GM19467 (cell line): Measurements from ENCODE around the gene QPCT.

ENCODE experiments used
- ATAC-seq: cut with Tn5 transposase; IDR thresholded peaks from one replicate; pipeline ENCODE4 v1.9.1; 2021; ENCODE audit warnings: mild to moderate bottlenecking, moderate library complexity; ENCODE audit not compliant: unreplicated experiment

The QPCT gene

DNA sequence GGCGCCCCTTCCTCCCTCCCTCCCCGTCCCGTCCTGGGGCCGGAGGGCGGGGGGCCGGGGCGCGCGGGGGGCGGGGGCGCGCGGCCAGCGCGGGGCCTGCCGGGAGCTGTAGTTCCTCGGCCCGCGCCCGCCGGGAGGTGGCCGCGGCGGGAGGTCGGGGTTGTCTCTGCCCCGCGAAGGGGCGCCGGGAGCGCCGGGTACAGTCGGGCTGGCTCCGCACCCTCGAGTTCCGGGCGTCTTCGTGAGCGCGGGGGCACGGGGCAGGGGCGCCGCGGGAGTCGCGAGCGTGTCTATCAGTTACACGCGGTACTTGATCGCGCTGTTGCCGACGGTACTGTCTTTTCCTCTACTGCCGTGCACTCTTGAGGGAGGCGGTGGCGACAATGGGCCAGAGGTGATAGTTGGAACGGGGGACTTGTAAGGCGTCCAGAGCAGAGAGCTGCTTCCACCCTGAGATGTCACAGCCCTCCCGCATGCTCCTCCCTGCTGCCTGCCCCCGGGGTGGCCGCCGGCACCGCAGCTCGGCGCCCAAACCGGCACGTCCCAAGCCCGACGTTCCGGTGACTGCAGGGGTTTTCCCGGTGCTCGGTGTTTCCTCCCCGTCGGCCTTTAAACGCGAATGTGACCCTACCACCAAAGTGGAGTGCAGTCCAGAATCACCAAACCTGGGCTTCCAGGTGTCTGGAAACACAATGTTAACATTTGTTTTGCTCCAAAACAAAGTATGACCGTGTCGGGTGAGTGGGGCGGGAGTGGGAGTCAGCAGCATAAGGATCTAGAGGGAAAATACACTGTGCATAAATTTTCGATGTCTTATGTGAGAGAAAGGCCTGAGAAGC, 19.4 kb upstream of the QPCT start, which contains the start of gene PRKD3:
Gene PRKD3, minus strand, starts transcription at position 48 of the 839 bp plus-strand sequence. CDS start 8,309 bp downstream, outside the sequence.
- peak; percentile 64 for ATAC-seq

DNA sequence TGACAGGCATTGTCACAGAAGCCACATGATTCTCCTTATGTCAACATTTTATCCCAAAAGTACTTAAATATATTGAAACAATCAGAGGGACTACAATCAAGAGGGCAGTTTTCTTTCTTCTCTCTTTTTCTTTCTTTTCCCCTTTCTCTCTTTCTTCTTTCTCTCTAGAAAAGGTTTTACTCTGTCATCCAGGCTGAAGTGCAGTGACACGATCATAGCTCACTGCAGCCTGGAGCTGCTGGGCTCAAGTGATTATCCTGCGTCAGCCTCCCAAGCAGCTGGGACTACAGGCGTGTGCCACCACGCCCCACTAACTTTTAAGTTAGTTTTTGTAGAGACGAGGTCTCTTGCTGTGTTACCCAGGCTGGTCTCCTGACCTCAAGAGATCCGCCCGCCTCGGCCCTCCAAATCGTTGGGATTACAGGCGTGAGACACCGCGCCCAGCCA, 18.8 kb upstream of the QPCT start:
- ATAC-seq: no peak

DNA sequence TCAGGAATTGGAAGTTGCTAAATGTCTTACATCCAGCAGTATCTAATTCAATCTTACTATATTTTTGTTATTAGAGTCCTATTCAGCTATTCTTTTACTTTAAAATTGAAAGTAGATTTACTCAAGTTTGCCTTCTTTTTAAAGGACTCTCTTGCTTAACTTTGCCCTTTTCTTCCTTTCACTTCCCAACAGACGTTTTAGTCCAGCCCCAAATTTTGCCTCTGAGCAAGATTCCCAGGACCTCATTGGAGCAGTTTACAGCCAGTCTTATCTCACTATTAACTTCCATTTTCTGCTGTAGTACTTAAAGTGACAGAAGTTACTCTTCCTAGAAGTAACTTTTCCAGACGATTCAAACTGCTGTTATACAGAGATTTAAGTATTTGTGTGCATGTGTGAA, 18.1 kb upstream of the QPCT start:
- no peak for ATAC-seq

DNA sequence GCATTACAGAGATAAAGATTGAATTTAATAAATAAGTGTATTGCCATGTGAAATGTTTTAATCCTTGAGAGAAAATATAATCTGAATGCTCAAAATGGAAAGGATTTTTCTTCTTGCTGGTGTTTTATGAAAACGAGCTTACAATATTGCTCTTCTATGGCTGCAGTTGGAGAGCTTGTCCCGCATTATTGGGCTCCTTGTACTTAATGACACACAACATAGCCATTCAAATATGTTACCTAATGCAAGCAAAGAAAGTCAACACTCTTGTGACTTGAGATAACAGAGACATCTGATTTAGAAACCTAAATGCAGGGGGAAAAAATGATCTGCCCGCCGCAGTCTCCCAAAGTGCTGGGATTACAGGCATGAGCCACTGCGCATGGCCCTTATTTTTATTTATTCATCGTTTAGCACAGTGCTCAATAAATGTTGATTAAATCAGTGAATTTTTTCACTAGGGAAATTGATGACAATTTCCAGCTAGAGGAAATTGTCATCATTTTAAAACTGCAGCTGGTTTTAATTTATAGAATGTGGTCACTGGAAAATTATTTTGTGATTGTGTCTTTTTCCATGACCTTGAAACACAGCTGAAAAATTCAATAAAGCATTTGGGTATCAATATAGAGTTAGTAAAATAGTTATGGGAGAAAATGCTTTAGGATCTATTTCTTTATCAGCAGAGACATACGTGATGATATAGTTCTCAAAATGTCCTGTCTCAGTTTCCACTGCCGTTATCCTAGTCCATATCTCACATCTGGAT, 17.4 kb upstream of the QPCT start:
- no peak for ATAC-seq

DNA sequence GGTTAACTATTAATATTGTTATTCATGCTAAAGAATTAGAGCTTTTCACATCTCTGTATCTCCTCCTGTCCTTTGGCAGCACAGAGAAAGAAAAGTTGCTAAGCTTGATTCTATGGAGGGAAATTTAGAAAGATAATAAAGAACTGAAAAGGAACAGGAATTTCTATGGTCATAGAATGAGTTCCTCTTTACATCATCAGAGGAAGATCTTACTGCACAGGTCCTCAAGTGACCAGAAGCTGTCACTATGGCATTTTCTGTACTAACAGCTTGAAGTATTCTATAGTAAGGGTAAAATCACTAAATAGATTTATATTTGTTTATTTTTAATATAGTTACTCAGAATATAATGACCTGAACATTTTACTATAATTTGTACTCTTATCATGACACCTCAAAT, 13.7 kb upstream of the QPCT start:
- ATAC-seq: no peak

DNA sequence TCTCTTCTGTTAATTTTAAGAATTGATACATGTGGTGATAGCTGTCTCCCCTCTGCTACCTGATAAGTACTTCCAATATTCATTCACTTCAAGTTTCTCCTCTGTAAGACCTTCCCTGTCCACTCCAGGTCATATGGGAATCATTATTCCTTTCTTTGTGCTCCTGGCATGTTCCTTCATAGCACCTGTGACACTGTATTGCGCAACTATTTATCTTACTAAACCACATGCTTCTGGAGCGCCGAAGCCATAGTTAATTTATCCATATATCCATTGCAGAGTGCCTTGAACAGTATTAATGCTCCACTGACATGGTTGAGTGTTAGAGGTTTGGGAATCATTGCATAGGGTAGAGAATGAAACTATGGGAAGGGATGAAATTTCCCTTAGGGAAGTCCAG, 11.9 kb upstream of the QPCT start:
- ATAC-seq: no peak

DNA sequence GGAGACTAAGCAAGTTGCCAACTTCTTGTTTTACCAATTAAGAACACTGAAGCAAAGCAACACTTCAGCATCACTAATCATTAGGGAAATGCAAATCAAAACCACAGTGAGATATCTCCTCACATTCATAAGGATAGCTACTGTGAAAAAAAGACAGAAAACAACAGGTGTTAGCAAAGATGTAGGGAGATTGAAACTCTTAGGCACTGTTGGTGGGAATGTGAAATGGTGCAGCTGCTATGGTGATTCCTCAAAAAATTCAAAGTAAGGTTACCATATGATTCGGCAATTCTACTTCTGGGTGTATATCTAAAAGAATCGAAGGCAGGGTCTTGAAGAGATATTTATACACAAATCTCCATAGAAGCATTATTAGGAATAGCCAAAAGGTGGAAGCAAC, 11.2 kb upstream of the QPCT start:
- no peak for ATAC-seq

DNA sequence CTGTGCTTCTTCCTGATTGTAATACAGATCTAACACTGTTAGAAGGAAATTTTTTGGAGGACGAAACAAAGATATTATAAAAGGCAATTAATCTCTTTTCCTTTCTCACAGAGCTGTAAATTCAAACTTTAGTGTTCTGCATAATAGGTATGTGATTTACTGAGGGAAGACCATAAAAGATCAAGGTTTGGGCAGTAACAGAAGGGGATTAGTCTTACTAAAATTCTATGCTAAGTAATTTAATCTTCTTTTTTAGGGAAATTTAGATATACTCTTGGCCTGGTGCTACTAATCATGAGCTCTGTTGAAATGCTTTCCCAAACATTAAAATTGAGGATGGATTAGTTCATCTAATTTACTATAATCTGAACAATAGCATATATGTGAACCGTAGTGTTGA, 8.8 kb upstream of the QPCT start:
- no peak for ATAC-seq

DNA sequence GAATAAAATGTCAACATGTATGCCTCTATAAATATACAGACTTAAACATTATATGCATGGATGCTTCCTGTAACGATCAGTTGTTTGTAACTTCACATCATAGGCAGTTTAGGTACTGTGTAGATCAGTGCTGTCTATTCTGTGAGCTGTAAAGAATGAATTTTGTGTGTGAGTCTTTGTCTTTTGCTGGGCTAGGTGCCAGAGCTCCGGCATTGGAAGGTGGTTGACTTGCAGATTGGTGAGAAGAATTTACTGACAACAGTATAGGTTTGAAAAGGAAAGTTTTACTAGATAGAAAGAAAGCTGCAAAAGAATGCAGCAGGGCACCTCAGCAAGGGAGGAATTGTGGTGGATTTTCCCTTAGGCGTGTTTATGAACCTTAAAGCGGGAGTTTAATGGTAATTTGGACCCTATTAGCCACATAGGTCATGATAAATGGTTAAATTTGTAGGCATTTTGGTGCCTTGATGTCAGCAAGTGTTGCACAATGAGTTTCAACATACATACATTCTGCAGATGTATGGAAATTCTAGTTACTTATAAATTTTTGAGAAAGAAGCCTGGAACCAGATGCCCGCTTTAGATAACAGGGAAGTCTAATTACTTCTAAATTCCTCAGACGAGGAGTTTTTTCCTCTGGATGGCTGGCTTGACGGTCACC, 6.7 kb upstream of the QPCT start:
- no peak for ATAC-seq

DNA sequence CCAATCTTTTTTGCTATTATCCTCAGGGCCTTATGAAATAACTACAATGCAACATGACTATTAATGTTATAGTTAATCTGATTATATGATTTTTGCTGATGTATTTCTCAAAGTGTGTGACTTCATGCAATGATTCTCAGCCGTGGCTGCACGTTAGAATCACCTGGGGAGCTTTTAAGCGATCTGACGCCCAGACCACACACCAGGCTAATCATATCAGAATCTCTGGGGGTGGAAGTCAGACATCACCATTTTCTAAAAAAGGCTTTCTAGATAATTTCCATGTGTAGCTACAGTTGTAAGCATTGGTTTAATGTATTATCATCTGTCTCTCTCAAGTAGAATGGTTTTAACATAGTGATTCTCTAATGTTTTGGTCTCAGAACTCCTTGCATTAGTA, 5.5 kb upstream of the QPCT start:
- no peak for ATAC-seq

DNA sequence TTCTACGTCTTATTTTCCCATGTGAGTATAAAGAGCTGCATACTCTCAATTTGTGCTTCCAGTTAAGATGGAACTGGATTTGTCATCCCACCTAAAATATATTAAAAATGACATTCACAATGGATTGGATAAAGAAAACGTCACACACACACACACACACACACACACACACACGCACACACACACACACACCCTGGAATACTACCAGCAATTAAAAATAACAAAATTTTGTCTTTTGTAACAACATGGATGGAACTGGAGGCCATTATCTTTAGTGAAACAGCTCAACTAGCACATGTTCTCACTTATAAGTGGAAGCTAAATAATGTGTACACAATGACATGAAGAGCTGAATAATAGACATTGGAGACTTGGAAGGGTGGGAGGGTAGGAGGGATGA, 3.8 kb upstream of the QPCT start:
- no peak for ATAC-seq

DNA sequence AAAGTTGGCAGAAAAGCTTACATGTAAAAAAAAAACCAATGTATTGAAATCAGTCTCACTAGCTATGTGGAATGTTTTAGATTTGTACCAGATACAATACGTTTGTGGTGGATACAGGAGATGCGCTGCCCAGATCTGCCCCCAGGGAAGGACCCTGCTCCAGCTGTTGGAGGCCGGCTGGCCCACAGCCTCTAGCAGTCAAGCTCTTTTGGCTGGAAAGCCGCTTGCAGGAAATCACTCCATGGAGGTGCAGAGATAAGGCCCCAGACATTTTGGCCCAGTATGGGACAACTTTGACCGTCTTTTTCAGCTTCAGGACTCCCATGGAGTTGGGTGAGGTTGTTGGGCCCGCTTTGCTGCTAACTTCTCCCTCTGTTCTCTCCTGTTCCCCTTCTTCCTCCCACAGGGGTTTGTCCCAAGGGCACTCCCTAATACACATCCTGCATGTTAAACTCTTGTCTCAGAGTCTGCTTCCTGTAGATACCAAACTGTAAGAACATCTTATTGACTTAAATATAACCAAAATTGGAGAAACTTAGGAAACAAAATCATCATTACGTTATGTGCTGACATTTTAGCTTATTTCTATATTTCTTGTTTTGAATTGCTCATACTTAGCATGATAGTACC, 1.7 kb upstream of the QPCT start:
- no peak for ATAC-seq

DNA sequence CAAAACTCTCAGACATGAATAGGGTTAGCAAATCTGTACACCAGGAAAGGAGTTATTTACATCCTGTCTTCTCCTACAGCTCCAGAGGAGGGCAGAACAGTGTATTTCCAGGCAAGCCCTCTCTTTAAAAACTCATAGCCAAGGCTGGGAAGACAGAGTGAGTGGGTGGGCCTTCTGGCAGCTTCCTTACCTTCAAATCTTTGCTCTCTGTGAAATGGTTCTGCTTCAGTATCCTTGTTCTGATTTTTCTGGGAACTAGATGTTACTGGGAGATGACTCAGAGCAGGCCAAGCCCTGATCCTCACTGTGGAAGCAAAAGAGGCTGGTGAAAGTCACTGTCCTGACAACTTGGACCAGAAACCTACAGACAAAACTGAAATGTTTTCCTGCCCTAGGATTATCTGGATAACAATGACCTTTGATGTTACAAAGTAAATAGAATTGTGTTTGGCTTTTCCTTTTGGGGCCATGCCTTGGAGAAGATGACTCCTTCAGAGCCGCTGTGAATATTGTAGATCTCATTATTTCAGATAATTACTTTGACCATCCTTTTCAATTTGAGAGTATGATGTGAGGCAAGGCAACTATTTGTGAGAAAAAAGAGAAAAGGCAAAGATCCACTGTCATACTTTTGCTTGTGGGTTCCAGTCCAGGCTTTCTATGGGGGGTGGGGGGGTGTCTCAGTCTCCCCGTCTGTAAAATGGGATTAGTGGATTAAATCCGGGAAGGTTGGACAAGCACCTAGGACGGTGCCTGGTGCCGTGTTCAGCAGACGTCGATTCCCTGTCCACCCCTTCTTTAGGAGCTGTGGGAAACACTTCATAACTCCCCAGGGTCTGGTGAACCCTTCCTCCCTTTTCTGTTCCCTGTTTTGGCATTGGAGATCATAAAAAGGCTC, 644 bp upstream of the QPCT start:
- ATAC-seq: no peak

DNA sequence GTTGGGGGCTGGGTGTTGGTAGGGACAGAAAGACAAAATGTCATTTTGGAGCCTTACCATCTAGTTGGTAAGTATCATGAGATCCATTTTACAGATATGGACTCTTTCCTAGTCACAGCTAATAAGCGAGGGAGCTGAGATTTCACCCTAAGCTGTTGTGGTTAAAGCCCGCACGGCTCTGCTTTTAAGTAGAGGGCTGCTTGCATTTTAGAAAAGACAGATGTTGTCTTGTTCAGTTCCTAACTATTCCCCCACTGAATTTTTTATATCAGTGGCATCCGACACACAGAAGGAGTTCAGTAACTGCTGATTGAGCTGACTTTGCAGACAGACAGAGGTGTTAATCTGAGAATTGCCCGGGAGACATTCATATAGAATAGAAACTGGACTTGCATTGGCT, 3.7 kb downstream of the QPCT start:
- no peak for ATAC-seq

DNA sequence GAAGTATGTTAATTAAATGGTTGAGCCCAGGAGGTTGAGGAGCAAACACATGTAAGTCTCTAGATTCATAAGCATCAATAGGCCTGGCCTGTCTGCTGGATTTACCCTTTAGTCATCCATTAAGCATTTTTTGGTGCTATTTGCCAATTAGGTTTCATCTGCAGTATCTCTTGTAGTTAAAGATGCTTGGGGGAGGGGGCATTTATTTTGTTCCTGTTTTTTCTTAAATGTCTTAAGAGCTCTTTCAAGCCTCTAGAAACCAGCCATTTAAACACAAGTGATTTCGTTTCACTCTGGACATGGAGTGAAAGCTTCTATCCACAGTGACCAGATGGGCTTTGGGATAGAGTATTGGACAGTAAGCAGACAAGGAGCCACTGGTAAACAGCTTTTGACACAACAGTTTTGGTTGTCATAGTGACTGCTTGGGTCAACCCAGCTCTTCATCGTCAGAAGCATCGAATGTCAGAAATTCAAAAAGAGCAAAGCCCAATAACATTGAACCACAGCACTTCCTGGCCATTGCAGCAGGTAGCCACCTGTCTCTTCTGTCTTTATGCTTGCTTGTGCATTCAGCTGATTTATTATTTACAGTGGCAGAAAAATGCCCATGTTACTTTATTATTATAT, 4.9 kb downstream of the QPCT start:
- ATAC-seq: no peak

DNA sequence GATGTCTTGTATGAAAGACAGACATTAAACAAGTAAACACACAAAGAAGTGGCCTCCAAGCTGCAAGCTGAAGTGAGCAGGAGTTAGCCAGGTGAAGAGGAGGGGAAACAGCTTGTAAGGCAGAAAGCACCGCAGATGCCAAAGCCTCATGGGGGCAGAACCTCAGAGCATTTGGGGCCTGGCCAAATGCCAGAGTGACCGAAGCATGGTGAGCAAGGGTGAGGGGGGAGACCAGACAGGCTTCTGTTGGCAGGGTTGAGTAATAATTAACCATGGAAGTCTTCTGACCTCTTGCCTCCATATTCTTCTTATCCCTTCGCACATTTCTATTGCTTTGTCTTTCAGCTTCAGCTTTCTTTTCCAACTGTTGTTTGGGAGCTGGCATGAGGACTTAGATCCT, 5.6 kb downstream of the QPCT start:
- peak; percentile 59 for ATAC-seq

DNA sequence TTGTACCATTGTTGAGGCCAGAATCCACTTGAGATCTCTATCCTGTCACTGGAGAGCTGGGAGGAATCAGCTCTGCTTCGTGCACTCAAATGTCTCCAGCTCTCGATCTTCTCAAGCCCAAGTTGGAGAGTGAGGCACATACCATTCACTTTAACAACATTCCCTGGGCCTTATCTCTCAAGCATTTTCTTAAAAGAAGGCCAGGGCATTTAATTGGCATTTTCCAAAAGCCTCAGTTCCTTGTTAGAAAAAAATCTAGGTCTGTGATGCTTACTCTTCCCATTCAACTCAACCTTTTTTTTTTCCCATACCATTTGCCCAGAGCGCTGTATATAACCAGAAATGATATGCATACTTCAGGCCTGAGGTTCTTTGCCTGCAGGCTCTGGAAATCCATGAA, 10.1 kb downstream of the QPCT start:
- no peak for ATAC-seq

DNA sequence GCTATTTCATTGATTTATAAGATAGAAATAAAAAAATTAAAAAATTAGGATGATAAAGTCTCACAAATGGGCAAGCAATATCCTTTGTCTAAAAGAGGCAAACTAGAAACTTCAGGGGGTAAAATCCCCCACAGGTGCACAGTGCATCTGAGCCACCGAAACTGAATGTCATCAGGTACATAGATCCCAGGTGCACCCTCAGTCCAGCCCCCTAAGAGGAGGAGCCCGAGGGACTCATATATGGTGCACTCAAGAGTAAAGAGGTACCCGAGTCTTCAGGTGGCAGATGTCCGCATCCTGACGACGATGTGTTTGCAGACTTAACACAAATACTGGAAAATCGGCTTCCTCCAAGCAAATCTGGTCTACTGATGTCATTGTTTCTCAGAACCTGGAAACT, 11.3 kb downstream of the QPCT start:
- ATAC-seq: no peak

DNA sequence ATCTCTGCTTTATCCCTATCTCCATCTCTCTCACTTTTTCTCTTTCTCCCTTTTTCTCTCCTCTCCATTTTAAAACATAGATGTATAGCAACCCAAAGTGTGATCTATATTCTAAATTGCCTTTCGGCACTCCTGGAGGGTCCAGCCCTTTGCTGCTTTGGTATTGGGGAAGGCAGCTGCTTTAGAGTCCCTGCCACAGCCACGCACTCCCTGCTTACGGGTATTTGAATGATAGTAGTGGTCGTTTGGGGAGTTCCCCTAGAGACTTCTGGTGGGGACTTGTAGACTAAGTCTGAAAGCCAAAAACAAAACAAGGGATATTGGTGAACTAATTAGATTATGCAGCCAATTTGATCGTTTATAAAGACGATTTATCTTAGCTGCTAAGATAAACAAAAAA, 11.9 kb downstream of the QPCT start:
- ATAC-seq: no peak

DNA sequence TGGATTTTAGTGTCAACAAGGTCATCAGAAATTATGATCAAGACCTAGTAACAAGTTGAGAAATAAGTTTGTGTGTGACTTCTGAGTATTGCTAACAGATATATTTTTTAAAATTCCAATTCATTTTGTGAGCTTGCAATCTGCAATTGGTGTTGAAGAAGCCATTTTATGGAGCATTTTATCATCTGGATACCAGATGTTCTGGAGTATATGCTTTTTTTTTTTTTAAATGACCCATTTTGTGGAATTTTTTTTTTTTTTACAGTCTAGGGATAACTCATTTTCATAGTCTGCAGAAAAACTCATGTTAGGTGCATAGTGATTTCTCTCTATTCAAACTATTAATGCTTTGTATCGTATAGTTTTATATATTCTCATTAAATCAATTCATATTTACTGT, 12.6 kb downstream of the QPCT start:
- no peak for ATAC-seq
